Stimulated activated CD4-positive, alpha-beta T cell treated with anti-CD3 and anti-CD28 coated beads, Interleukin-4, amount 100 ng/mL, for 24 hours (primary cell): ENCODE results near the gene PRTN3.
"Not testable (repeated sequence)": the region's sequence is repeated elsewhere in the genome, so short reads cannot be mapped to it uniquely, and the experiment has no call there.

Source experiments
- DNase-seq: peaks from one replicate; pipeline ENCODE4 v3.0.0-alpha.2; 2020

Gene PRTN3

GRCh38 chr19:849195-849594 lies 8.4 kb downstream of the PRTN3 start:
- DNase-seq = not testable (repeated sequence)

GRCh38 chr19:850221-850978 lies 9.6 kb downstream of the PRTN3 start:
- no peak for DNase-seq

GRCh38 chr19:850979-851335 lies 10.2 kb downstream of the PRTN3 start:
- no peak for DNase-seq

- no peak for DNase-seq
These were observed 11.6 kb downstream of the PRTN3 start, which contains the start of gene ELANE for GRCh38 chr19:852136-853013. Gene ELANE, plus strand, starts transcription at chr19:852303. Its CDS starts 26 bp downstream, at chr19:852329.

- DNase-seq = no peak
These were observed 12.3 kb downstream of the PRTN3 start for GRCh38 chr19:853014-853585.

GRCh38 chr19:853614-854220 lies 12.9 kb downstream of the PRTN3 start:
- DNase-seq = not testable (repeated sequence)

GRCh38 chr19:854549-854948 lies 13.8 kb downstream of the PRTN3 start:
- DNase-seq = no peak

- DNase-seq = no peak
These were observed 14.3 kb downstream of the PRTN3 start for GRCh38 chr19:855142-855541.

GRCh38 chr19:855566-856120 lies 14.8 kb downstream of the PRTN3 start:
- no peak for DNase-seq

- no peak for DNase-seq
These were observed 17.5 kb downstream of the PRTN3 start for GRCh38 chr19:858284-858683.

GRCh38 chr19:858868-859843 lies 18.4 kb downstream of the PRTN3 start, which contains the start of gene CFD:
Gene CFD, plus strand, starts transcription at chr19:859664. Its CDS starts 26 bp downstream, at chr19:859690.
- DNase-seq = no peak

- no peak for DNase-seq
These were observed 20.4 kb downstream of the PRTN3 start for GRCh38 chr19:861141-861755.

- DNase-seq = peak; percentile 62
These were observed 21.2 kb downstream of the PRTN3 start for GRCh38 chr19:861756-862580.

- peak; percentile 78 for DNase-seq
These were observed 21.9 kb downstream of the PRTN3 start for GRCh38 chr19:862581-863314.

GRCh38 chr19:863315-863620 lies 22.5 kb downstream of the PRTN3 start:
- DNase-seq = no peak

- DNase-seq = no peak
These were observed 26.0 kb downstream of the PRTN3 start for GRCh38 chr19:866769-867300.

GRCh38 chr19:867301-867793 lies 26.5 kb downstream of the PRTN3 start:
- DNase-seq = no peak

- no peak for DNase-seq
These were observed 27.2 kb downstream of the PRTN3 start for GRCh38 chr19:867855-868457.
